Measurements from ENCODE around the gene NPB.
A peak's percentile ranks its signal among the peaks of the same experiment; 100 is the strongest.

Gene NPB

GRCh38 chr17:81921996-81922565, 20.0 kb downstream of the NPB start:
- TF ChIP-seq, protein P1, sequence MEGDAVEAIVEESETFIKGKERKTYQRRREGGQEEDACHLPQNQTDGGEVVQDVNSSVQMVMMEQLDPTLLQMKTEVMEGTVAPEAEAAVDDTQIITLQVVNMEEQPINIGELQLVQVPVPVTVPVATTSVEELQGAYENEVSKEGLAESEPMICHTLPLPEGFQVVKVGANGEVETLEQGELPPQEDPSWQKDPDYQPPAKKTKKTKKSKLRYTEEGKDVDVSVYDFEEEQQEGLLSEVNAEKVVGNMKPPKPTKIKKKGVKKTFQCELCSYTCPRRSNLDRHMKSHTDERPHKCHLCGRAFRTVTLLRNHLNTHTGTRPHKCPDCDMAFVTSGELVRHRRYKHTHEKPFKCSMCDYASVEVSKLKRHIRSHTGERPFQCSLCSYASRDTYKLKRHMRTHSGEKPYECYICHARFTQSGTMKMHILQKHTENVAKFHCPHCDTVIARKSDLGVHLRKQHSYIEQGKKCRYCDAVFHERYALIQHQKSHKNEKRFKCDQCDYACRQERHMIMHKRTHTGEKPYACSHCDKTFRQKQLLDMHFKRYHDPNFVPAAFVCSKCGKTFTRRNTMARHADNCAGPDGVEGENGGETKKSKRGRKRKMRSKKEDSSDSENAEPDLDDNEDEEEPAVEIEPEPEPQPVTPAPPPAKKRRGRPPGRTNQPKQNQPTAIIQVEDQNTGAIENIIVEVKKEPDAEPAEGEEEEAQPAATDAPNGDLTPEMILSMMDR (IDR thresholded peaks at IDR 0.05; ENCODE audit: low read depth, low read length), result no peak
- H3K4me3 ChIP-seq (ENCODE audit: low read depth, low read length), result no peak overlapping the region

- H3K4me3 ChIP-seq (ENCODE audit: low read depth, low read length), result peak overlapping the region; percentile 49
- TF ChIP-seq, protein P1 (IDR thresholded peaks at IDR 0.05; ENCODE audit: low read depth, low read length), result no peak
Measured at GRCh38 chr17:81922566-81923301, 20.7 kb downstream of the NPB start.

DNA sequence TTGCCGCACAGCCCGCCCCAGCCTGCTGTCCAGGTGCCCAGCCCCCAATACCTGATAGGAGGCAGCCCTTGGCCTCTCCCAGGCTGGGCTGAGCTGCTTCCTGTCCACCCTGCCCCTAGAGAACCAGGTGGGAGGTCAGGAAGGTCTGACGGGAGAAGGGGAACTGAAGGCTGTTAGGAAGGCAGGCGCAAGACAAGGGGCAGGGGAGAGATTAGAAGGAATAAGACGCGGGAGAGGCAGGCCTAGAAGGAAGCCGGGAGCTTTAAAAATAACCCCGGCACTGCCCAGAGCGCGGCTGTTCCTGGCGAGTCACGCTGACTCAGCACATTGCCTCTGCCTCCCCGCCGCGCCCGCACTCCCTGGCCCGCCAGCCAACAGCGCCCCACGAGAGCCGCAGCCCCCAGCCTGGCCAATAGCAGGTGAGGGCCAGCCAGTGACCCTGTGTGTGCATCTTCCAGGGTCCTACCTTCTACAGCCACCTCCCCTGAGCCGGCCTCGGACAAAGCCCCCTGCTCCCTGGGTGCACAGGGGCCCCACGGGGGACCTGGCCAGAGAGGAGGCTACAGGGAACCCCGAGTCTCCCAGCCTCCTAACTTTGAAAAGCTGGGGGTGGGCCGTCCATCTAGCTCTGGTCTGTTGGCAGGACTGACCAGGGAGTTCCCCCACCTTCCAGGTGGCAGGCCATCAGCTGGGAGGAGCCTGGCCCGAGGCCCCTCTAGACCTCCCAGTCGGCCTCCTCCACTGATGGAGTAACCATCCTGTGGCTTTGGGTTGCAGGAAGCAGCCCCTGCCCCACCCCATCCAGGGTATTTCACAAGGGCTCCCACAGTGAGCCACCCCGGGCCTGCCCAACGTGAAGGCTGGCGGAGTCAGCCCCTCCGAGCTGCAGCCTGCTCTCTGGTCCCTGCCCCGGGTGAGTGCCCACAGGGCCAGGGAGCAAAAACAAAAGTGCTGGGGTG, 21.5 kb downstream of the NPB start:
- peak overlapping the region; percentile 49 for H3K4me3 ChIP-seq (ENCODE audit: low read depth, low read length)
- TF ChIP-seq, protein P1 (IDR thresholded peaks at IDR 0.05; ENCODE audit: low read depth, low read length), result no peak

- H3K4me3 ChIP-seq (ENCODE audit: low read depth, low read length), result no peak overlapping the region
- TF ChIP-seq, protein P1 (IDR thresholded peaks at IDR 0.05; ENCODE audit: low read depth, low read length), result no peak
Measured at GRCh38 chr17:81924557-81925532, 22.8 kb downstream of the NPB start.

DNA sequence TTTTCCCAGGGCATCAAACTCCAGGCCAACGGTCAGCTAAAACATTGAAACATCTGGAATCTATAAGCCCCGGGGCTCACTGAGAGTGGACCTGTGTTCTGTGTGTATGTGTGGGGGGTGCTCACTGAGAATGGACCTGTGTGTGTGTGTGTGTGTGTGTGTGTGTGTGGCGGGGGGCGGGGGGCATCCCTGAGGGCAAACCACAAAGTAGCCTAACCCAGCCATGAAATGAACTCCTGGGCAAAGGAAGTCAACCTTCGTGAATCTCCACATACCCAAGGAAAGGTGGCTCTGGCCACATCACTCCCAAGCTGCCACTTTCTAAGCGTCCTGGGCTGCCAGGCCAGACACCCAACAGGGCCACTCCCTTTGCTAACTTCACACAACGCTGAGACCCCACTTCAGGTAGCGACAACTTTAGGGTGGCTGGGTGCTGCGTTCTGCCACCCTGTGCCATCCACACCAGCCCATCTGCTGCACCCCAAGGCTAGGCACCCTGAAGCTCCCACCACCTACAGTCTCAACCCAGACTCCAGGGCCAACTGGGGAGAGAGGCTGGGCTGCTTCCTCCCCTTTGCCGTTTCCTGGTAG, 23.9 kb downstream of the NPB start:
- TF ChIP-seq, protein P1 (IDR thresholded peaks at IDR 0.05; ENCODE audit: low read depth, low read length), result no peak
- peak overlapping the region; percentile 74 for H3K4me3 ChIP-seq (ENCODE audit: low read depth, low read length)

GRCh38 chr17:81926451-81927151, 24.6 kb downstream of the NPB start:
- TF ChIP-seq, protein P1 (IDR thresholded peaks at IDR 0.05; ENCODE audit: low read depth, low read length), result no peak
- H3K4me3 ChIP-seq (ENCODE audit: low read depth, low read length), result peak overlapping the region; percentile 74

Measured in WI38 (cell line).